Osteoblast (primary cell): ENCODE data around the gene ADCY5. TPM values are rescaled to one million over a fixed set of nuclear protein-coding genes. Genes with fewer than 3 reads are reported as not detected.

Experiments
- DNase-seq: peaks from one replicate; pipeline ENCODE4 v3.0.0; 2011; ENCODE audit warnings: low spot score, mixed read lengths; ENCODE audit not compliant: insufficient read length; ENCODE audit errors: missing footprints
- H2AFZ ChIP-seq: 2 replicates; pipeline ENCODE4 v1.6.0; 2011; ENCODE audit warnings: mild to moderate bottlenecking, low read length
- H3K27ac ChIP-seq: 2 replicates; pipeline ENCODE4 v1.5.1; 2011; ENCODE audit warnings: mild to moderate bottlenecking, low read depth, low read length, moderate library complexity
- H3K27me3 ChIP-seq: 2 replicates; pipeline ENCODE4 v1.6.0; 2012; ENCODE audit warnings: mild to moderate bottlenecking, control low read depth, inconsistent platforms, low read length, moderate library complexity; ENCODE audit not compliant: insufficient read depth
- H3K36me3 ChIP-seq: 2 replicates; pipeline ENCODE4 v1.5.1; 2011; ENCODE audit warnings: mild to moderate bottlenecking, low read length, control low read depth, moderate library complexity; ENCODE audit not compliant: insufficient read depth
- H3K4me1 ChIP-seq: 2 replicates; pipeline ENCODE4 v1.5.1; 2011; ENCODE audit warnings: mild to moderate bottlenecking, low read length, control low read depth, moderate library complexity; ENCODE audit not compliant: insufficient read depth
- H3K4me2 ChIP-seq: 2 replicates; pipeline ENCODE4 v1.6.0; 2011; ENCODE audit warnings: mild to moderate bottlenecking, low read length; ENCODE audit not compliant: insufficient read depth
- H3K4me3 ChIP-seq: fragments of 200-600 bp; sonication (generic); 3 replicates; pipeline ENCODE4 v1.5.1; 2012; ENCODE audit warnings: mild to moderate bottlenecking, low read length, inconsistent platforms; ENCODE audit not compliant: insufficient read depth
- H3K79me2 ChIP-seq: 2 replicates; pipeline ENCODE4 v1.6.0; 2012; ENCODE audit warnings: mild to moderate bottlenecking, low read length, control low read depth, inconsistent platforms; ENCODE audit not compliant: insufficient read depth
- H3K9me3 ChIP-seq: 2 replicates; pipeline ENCODE4 v1.5.1; 2011; ENCODE audit warnings: low read depth, low read length, control low read depth
- H4K20me1 ChIP-seq: 2 replicates; pipeline ENCODE4 v1.6.0; 2012; ENCODE audit warnings: mild to moderate bottlenecking, low read length, control low read depth; ENCODE audit not compliant: insufficient read depth
- total RNA-seq: library from RNA; depleted of rRNA; stranded (reverse); fragments of >200 nt; gene quantifications from 2 replicates; pipeline ENCODE4 v1.2.3, GENCODE V29; 2012
- TF ChIP-seq, protein P1 (sequence below): IDR thresholded peaks from 2 replicates; pipeline ENCODE4 v1.5.1; 2011; ENCODE audit warnings: mild to moderate bottlenecking, low read depth, low read length, moderate library complexity; ENCODE audit errors: extremely low read depth

The ADCY5 gene
- total RNA-seq, 1 donor, result 0.72 TPM

DNA sequence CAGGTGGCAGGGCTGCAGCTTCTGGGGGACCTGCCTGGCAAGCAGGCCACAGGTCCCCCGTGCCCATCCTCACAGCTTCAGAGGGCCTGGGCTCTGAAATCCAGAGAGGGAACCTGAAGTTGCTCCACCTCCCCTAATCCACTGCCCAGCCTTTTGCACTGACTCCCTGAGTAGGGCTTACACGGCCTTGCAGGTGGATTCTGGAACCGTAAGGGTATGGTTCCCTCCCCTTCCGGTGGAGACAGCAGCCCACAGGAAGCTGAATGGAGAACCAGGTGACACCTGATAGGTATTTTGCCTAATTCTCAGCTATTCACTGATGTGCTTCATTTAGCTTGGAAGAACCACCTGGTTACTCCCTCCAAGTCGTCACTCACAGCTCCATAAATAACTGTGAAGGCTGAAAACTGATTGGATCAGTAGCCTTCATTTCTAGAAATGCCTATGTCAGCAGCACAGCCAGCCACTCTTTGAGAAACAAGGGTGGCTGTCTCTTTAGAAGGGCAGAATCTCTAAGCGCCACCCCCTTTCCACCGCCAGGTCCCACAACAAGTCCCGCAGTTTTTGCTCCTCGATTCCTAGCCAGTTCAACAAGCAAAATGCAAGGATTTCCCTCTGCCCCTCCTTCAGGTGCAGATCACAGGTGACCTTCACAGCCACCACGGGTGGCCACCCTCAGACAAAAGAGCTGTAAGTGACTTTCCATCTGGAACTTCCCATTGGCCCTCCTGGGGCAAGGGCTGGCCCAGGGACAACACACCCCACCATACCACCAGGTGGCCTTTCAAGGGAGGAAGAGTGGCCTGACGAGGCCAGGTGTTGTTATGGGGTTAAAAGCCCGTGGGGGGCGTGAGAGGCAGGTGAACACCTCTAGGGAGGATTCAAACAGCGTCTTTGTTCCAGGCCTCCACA, 134.3 kb downstream of the ADCY5 start:
- H3K4me2 ChIP-seq, result no peak overlapping the region
- no peak overlapping the region for H3K27ac ChIP-seq
- peaks cover 63% of the 10 kb centered on the region for H3K27me3 ChIP-seq
- no peak overlapping the region for H2AFZ ChIP-seq
- no peaks in the 10 kb centered on the region for H3K4me1 ChIP-seq
- H3K79me2 ChIP-seq, result no peaks in the 10 kb centered on the region
- no peaks in the 10 kb centered on the region for H4K20me1 ChIP-seq
- no peak overlapping the region for H3K4me3 ChIP-seq
- peak; percentile 46 for DNase-seq
- no peaks in the 10 kb centered on the region for H3K36me3 ChIP-seq
- H3K9me3 ChIP-seq, result no peaks in the 10 kb centered on the region
- TF ChIP-seq, protein P1, sequence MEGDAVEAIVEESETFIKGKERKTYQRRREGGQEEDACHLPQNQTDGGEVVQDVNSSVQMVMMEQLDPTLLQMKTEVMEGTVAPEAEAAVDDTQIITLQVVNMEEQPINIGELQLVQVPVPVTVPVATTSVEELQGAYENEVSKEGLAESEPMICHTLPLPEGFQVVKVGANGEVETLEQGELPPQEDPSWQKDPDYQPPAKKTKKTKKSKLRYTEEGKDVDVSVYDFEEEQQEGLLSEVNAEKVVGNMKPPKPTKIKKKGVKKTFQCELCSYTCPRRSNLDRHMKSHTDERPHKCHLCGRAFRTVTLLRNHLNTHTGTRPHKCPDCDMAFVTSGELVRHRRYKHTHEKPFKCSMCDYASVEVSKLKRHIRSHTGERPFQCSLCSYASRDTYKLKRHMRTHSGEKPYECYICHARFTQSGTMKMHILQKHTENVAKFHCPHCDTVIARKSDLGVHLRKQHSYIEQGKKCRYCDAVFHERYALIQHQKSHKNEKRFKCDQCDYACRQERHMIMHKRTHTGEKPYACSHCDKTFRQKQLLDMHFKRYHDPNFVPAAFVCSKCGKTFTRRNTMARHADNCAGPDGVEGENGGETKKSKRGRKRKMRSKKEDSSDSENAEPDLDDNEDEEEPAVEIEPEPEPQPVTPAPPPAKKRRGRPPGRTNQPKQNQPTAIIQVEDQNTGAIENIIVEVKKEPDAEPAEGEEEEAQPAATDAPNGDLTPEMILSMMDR, result no peak

GRCh38 chr3:123313889-123314288, 135.0 kb downstream of the ADCY5 start:
- TF ChIP-seq, protein P1, result no peak
- Histone ChIP-seq H3K4me1 (no peaks in the 10 kb centered on the region), H3K4me2 (no peak overlapping the region), H2AFZ (no peak overlapping the region), H3K27me3 (peaks cover 62% of the 10 kb centered on the region), H3K9me3 (no peaks in the 10 kb centered on the region), H3K4me3 (no peak overlapping the region), H3K36me3 (no peaks in the 10 kb centered on the region), H3K79me2 (no peaks in the 10 kb centered on the region), H4K20me1 (no peaks in the 10 kb centered on the region), H3K27ac (no peak overlapping the region)
- DNase-seq, result peak; percentile 45

- TF ChIP-seq, protein P1, result no peak
- Histone ChIP-seq H3K4me1 (no peaks in the 10 kb centered on the region), H3K27me3 (peaks cover 56% of the 10 kb centered on the region)
Observed at GRCh38 chr3:123312331-123313265, 136.3 kb downstream of the ADCY5 start.

More at GRCh38 chr3:123312331-123313265, 136.3 kb downstream of the ADCY5 start:
- Histone ChIP-seq H3K4me3 (no peak overlapping the region), H4K20me1 (no peaks in the 10 kb centered on the region), H3K9me3 (no peaks in the 10 kb centered on the region), H2AFZ (no peak overlapping the region), H3K27ac (no peak overlapping the region), H3K4me2 (no peak overlapping the region), H3K79me2 (no peaks in the 10 kb centered on the region), H3K36me3 (no peaks in the 10 kb centered on the region)
- DNase-seq, result peak; percentile 74
